Activated T-cell treated with anti-CD3 and anti-CD28 coated beads for 48 hours (primary cell): ENCODE data around the gene APPL1.

Experiments used
- DNase-seq: peaks from one replicate; pipeline ENCODE4 v3.0.0-alpha.2; 2020; ENCODE audit warnings: low read depth

APPL1 gene

GRCh38 chr3:57227204-57227929, at the start of gene APPL1:
TSS of gene APPL1 (plus strand) at chr3:57227729. CDS start at chr3:57227884, 155 bp downstream.
- peak; percentile 92 for DNase-seq

GRCh38 chr3:57179580-57180410, 47.7 kb upstream of the APPL1 start:
- no peak for DNase-seq

GRCh38 chr3:57184526-57184925, 43.0 kb upstream of the APPL1 start:
- DNase-seq = no peak

GRCh38 chr3:57192028-57192427, 35.5 kb upstream of the APPL1 start:
- DNase-seq = no peak

GRCh38 chr3:57194641-57195040, 32.9 kb upstream of the APPL1 start:
- DNase-seq = no peak

GRCh38 chr3:57199895-57200297, 27.6 kb upstream of the APPL1 start, which contains the start of gene HESX1:
TSS of gene HESX1 (minus strand) at chr3:57199978. CDS start at chr3:57199918, 60 bp downstream.
- DNase-seq = no peak

GRCh38 chr3:57206423-57206822, 21.1 kb upstream of the APPL1 start:
- DNase-seq = no peak

GRCh38 chr3:57221883-57222282, 5.6 kb upstream of the APPL1 start:
- DNase-seq = no peak

GRCh38 chr3:57224856-57225255, 2.7 kb upstream of the APPL1 start:
- no peak for DNase-seq

- DNase-seq = no peak
Observed at GRCh38 chr3:57226176-57226575, 1.4 kb upstream of the APPL1 start.

GRCh38 chr3:57227930-57228751, 612 bp downstream of the APPL1 start:
- peak; percentile 27 for DNase-seq

- DNase-seq = no peak
Observed at GRCh38 chr3:57230006-57230405, 2.5 kb downstream of the APPL1 start.

GRCh38 chr3:57233799-57234198, 6.3 kb downstream of the APPL1 start:
- no peak for DNase-seq

- DNase-seq = no peak
Observed at GRCh38 chr3:57234613-57235575, 7.4 kb downstream of the APPL1 start.

- DNase-seq = no peak
Observed at GRCh38 chr3:57244946-57245345, 17.4 kb downstream of the APPL1 start.

GRCh38 chr3:57252404-57252803, 24.9 kb downstream of the APPL1 start:
- no peak for DNase-seq

GRCh38 chr3:57256844-57257243, 29.3 kb downstream of the APPL1 start:
- no peak for DNase-seq

GRCh38 chr3:57257678-57258077, 30.1 kb downstream of the APPL1 start:
- no peak for DNase-seq

- DNase-seq = no peak
Observed at GRCh38 chr3:57261119-57261518, 33.6 kb downstream of the APPL1 start.

GRCh38 chr3:57261929-57262328, 34.4 kb downstream of the APPL1 start:
- DNase-seq = no peak

GRCh38 chr3:57268416-57268815, 40.9 kb downstream of the APPL1 start:
- no peak for DNase-seq
